Measurements from ENCODE around the gene CPPED1.

GRCh38 chr16:12749076-12749475 is 54.6 kb downstream of the CPPED1 start:
- no peak for TF ChIP-seq TAF1 (conservative IDR thresholded peaks at IDR 0.05)
- TF ChIP-seq, protein P1, sequence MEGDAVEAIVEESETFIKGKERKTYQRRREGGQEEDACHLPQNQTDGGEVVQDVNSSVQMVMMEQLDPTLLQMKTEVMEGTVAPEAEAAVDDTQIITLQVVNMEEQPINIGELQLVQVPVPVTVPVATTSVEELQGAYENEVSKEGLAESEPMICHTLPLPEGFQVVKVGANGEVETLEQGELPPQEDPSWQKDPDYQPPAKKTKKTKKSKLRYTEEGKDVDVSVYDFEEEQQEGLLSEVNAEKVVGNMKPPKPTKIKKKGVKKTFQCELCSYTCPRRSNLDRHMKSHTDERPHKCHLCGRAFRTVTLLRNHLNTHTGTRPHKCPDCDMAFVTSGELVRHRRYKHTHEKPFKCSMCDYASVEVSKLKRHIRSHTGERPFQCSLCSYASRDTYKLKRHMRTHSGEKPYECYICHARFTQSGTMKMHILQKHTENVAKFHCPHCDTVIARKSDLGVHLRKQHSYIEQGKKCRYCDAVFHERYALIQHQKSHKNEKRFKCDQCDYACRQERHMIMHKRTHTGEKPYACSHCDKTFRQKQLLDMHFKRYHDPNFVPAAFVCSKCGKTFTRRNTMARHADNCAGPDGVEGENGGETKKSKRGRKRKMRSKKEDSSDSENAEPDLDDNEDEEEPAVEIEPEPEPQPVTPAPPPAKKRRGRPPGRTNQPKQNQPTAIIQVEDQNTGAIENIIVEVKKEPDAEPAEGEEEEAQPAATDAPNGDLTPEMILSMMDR (IDR thresholded peaks at IDR 0.05; ENCODE audit: low read depth, low read length, missing input control) = no peak
- TF ChIP-seq MAX (IDR thresholded peaks at IDR 0.05) = no peak
- TF ChIP-seq, protein P2, sequence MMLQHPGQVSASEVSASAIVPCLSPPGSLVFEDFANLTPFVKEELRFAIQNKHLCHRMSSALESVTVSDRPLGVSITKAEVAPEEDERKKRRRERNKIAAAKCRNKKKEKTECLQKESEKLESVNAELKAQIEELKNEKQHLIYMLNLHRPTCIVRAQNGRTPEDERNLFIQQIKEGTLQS (IDR thresholded peaks at IDR 0.05) = no peak
- TF ChIP-seq RAD21 (IDR thresholded peaks at IDR 0.05) = no peak
- no peak for TF ChIP-seq HNF4G (IDR thresholded peaks at IDR 0.05)
- no peak for TF ChIP-seq YY1 (IDR thresholded peaks at IDR 0.05)
- no peak for TF ChIP-seq REST (IDR thresholded peaks at IDR 0.05)
- no peak for TF ChIP-seq JUND (IDR thresholded peaks at IDR 0.05)
- TF ChIP-seq, protein P3, sequence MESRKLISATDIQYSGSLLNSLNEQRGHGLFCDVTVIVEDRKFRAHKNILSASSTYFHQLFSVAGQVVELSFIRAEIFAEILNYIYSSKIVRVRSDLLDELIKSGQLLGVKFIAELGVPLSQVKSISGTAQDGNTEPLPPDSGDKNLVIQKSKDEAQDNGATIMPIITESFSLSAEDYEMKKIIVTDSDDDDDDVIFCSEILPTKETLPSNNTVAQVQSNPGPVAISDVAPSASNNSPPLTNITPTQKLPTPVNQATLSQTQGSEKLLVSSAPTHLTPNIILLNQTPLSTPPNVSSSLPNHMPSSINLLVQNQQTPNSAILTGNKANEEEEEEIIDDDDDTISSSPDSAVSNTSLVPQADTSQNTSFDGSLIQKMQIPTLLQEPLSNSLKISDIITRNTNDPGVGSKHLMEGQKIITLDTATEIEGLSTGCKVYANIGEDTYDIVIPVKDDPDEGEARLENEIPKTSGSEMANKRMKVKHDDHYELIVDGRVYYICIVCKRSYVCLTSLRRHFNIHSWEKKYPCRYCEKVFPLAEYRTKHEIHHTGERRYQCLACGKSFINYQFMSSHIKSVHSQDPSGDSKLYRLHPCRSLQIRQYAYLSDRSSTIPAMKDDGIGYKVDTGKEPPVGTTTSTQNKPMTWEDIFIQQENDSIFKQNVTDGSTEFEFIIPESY (IDR thresholded peaks at IDR 0.05) = no peak
- no peak for TF ChIP-seq RXRA (IDR thresholded peaks at IDR 0.05)
- no peak for TF ChIP-seq FOXA2 (IDR thresholded peaks at IDR 0.05)
